ENCODE data around the gene SNCA.

SNCA gene

GRCh38 chr4:89863533-89863932, 26.6 kb upstream of the SNCA start:
- DNase-seq (ENCODE audit: low read depth), result no peak

GRCh38 chr4:89860971-89861370, 24.0 kb upstream of the SNCA start:
- no peak overlapping the region for H3K4me3 ChIP-seq (ENCODE audit: low read depth, low read length)
- no peak for TF ChIP-seq CTCF (IDR thresholded peaks at IDR 0.05; ENCODE audit: low read depth, low read length, missing control alignments)
- DNase-seq (ENCODE audit: low read depth), result no peak

More at GRCh38 chr4:89863533-89863932, 26.6 kb upstream of the SNCA start:
- TF ChIP-seq CTCF (IDR thresholded peaks at IDR 0.05; ENCODE audit: low read depth, low read length, missing control alignments), result no peak
- H3K4me3 ChIP-seq (ENCODE audit: low read depth, low read length), result no peak overlapping the region

GRCh38 chr4:89855236-89855635, 18.3 kb upstream of the SNCA start:
- H3K4me3 ChIP-seq (ENCODE audit: low read depth, low read length), result no peak overlapping the region
- no peak for DNase-seq (ENCODE audit: low read depth)

GRCh38 chr4:89847571-89848325, 10.8 kb upstream of the SNCA start:
- no peak overlapping the region for H3K4me3 ChIP-seq (ENCODE audit: low read depth, low read length)
- DNase-seq (ENCODE audit: low read depth), result no peak
- no peak for TF ChIP-seq CTCF (IDR thresholded peaks at IDR 0.05; ENCODE audit: low read depth, low read length, missing control alignments)

More at GRCh38 chr4:89855236-89855635, 18.3 kb upstream of the SNCA start:
- no peak for TF ChIP-seq CTCF (IDR thresholded peaks at IDR 0.05; ENCODE audit: low read depth, low read length, missing control alignments)

GRCh38 chr4:89839558-89839957, 2.6 kb upstream of the SNCA start:
- H3K4me3 ChIP-seq (ENCODE audit: low read depth, low read length), result no peak overlapping the region
- DNase-seq (ENCODE audit: low read depth), result no peak
- TF ChIP-seq CTCF (IDR thresholded peaks at IDR 0.05; ENCODE audit: low read depth, low read length, missing control alignments), result no peak

- H3K4me3 ChIP-seq (ENCODE audit: low read depth, low read length), result no peak overlapping the region
- TF ChIP-seq CTCF (IDR thresholded peaks at IDR 0.05; ENCODE audit: low read depth, low read length, missing control alignments), result no peak
- DNase-seq (ENCODE audit: low read depth), result no peak
Measured at GRCh38 chr4:89837993-89838390, 1.0 kb upstream of the SNCA start.

Data from GM12864 (cell line).